Ascending aorta (tissue), 2 donors: Measurements from ENCODE around the gene RAD51. TPM values are rescaled to one million over a fixed set of nuclear protein-coding genes. Genes with fewer than 3 reads are reported as not detected.

Experiments
- DNase-seq, 2 donors: peaks; one replicate each; pipeline ENCODE4 v3.0.0-alpha.2; 2019; ENCODE audit warnings: low spot score in 2 of 2
- H3K27ac ChIP-seq, 2 donors: fragments of 200-600 bp; sonication (generic); one replicate each; pipeline ENCODE4 v1.5.1; 2016 to 2017; ENCODE audit warnings: mild to moderate bottlenecking in 1 of 2
- H3K27me3 ChIP-seq: fragments of 200-600 bp; sonication (generic); one replicate; pipeline ENCODE4 v1.5.1; 2017
- H3K36me3 ChIP-seq, 2 donors: fragments of 200-600 bp; sonication (generic); one replicate each; pipeline ENCODE4 v1.5.1; 2016
- H3K4me1 ChIP-seq, 2 donors: fragments of 200-600 bp; sonication (generic); one replicate each; pipeline ENCODE4 v1.5.1; 2016 to 2017; ENCODE audit warnings: mild to moderate bottlenecking in 1 of 2
- H3K4me3 ChIP-seq, 2 donors: fragments of 200-600 bp; sonication (generic); one replicate each; pipeline ENCODE4 v1.5.1; 2016 to 2017; ENCODE audit warnings: mild to moderate bottlenecking in 1 of 2
- H3K9me3 ChIP-seq, 2 donors: fragments of 200-600 bp; sonication (generic); one replicate each; pipeline ENCODE4 v1.5.1; 2016
- CTCF ChIP-seq, 3 experiments: fragments of 200-600 bp in 2 of 3; fragments of 450-650 bp in 1 of 3; sonication (generic) in 2 of 3; IDR thresholded peaks; one replicate each; pipeline ENCODE4 v1.5.1; 2016 to 2019; ENCODE audit warnings: antibody characterized with exemption in 3 of 3, mild to moderate bottlenecking in 1 of 3, moderate library complexity in 1 of 3
- intact Hi-C: fragments of 100-400 bp; cut with DNase I; formaldehyde crosslinking; loops from one replicate; pipeline ENCODE4 v1.15.1; 2023
- total RNA-seq: library from RNA; depleted of rRNA; stranded (reverse); fragments of >200 nt; gene quantifications from one replicate; pipeline ENCODE4 v1.1.0, GENCODE V29; 2016

The RAD51 gene
- total RNA-seq, 1 donor from 2014 or later = not detected

GRCh38 chr15:40706121-40706520 lies 11.1 kb downstream of the RAD51 start:
- Histone ChIP-seq H3K9me3 (no peaks in the 10 kb centered on the region), H3K27ac (no peak overlapping the region), H3K27me3 (no peaks in the 10 kb centered on the region), H3K4me1 (no peaks in the 10 kb centered on the region), H3K36me3 (no peaks in the 10 kb centered on the region), H3K4me3 (no peak overlapping the region)
- intact Hi-C loops = no loop called here
- no peak for TF ChIP-seq CTCF (IDR thresholded peaks at IDR 0.05)
- no peak for DNase-seq

GRCh38 chr15:40714144-40714543 lies 19.2 kb downstream of the RAD51 start:
- no peak overlapping the region for H3K27ac ChIP-seq
- H3K9me3 ChIP-seq = no peaks in the 10 kb centered on the region
- DNase-seq = no peak
- no peak for TF ChIP-seq CTCF (IDR thresholded peaks at IDR 0.05)
- H3K36me3 ChIP-seq = no peaks in the 10 kb centered on the region
- no peak overlapping the region for H3K4me3 ChIP-seq
- no peaks in the 10 kb centered on the region for H3K4me1 ChIP-seq
- no peaks in the 10 kb centered on the region for H3K27me3 ChIP-seq
- intact Hi-C loops = no loop called here

GRCh38 chr15:40716165-40716564 lies 21.2 kb downstream of the RAD51 start:
- H3K27ac ChIP-seq = no peak overlapping the region
- no peaks in the 10 kb centered on the region for H3K4me1 ChIP-seq
- TF ChIP-seq CTCF (IDR thresholded peaks at IDR 0.05) = no peak
- DNase-seq = no peak
- H3K36me3 ChIP-seq = no peaks in the 10 kb centered on the region
- no peaks in the 10 kb centered on the region for H3K9me3 ChIP-seq
- H3K4me3 ChIP-seq = no peak overlapping the region
- H3K27me3 ChIP-seq = no peaks in the 10 kb centered on the region
- intact Hi-C loops = no loop called here

- no peak for TF ChIP-seq CTCF (IDR thresholded peaks at IDR 0.05)
- no peaks in the 10 kb centered on the region for H3K4me1 ChIP-seq
- intact Hi-C loops = no loop called here
- H3K27ac ChIP-seq = no peak overlapping the region
- H3K9me3 ChIP-seq = no peaks in the 10 kb centered on the region
- no peaks in the 10 kb centered on the region for H3K27me3 ChIP-seq
- no peak for DNase-seq
- no peak overlapping the region for H3K4me3 ChIP-seq
- no peaks in the 10 kb centered on the region for H3K36me3 ChIP-seq
These were observed 26.7 kb downstream of the RAD51 start for GRCh38 chr15:40721701-40722100.

GRCh38 chr15:40722354-40722753 lies 27.4 kb downstream of the RAD51 start:
- Histone ChIP-seq H3K9me3 (no peaks in the 10 kb centered on the region), H3K4me1 (no peaks in the 10 kb centered on the region), H3K27me3 (no peaks in the 10 kb centered on the region), H3K36me3 (no peaks in the 10 kb centered on the region), H3K27ac (no peak overlapping the region), H3K4me3 (no peak overlapping the region)
- intact Hi-C loops = no loop called here
- TF ChIP-seq CTCF (IDR thresholded peaks at IDR 0.05) = no peak
- DNase-seq = no peak

GRCh38 chr15:40722934-40723333 lies 28.0 kb downstream of the RAD51 start:
- H3K36me3 ChIP-seq = no peaks in the 10 kb centered on the region
- H3K4me1 ChIP-seq = no peaks in the 10 kb centered on the region
- no peaks in the 10 kb centered on the region for H3K27me3 ChIP-seq
- no peak for TF ChIP-seq CTCF (IDR thresholded peaks at IDR 0.05)
- no peaks in the 10 kb centered on the region for H3K9me3 ChIP-seq
- DNase-seq = no peak
- H3K4me3 ChIP-seq = no peak overlapping the region
- H3K27ac ChIP-seq = no peak overlapping the region
- intact Hi-C loops = no loop called here
